Ramos (cell line): Measurements from ENCODE around the gene SPRTN.
"Not testable (repeated sequence)": the region's sequence is repeated elsewhere in the genome, so short reads cannot be mapped to it uniquely, and the experiment has no call there.

ENCODE experiments used
- in situ Hi-C: fragments of 300-500 bp; cut with MboI; formaldehyde crosslinking; loops from one replicate; pipeline ENCODE4 v1.14.3; 2022; ENCODE audit warnings: low sequenced_read_pairs; ENCODE audit not compliant: unreplicated experiment

Gene SPRTN

DNA sequence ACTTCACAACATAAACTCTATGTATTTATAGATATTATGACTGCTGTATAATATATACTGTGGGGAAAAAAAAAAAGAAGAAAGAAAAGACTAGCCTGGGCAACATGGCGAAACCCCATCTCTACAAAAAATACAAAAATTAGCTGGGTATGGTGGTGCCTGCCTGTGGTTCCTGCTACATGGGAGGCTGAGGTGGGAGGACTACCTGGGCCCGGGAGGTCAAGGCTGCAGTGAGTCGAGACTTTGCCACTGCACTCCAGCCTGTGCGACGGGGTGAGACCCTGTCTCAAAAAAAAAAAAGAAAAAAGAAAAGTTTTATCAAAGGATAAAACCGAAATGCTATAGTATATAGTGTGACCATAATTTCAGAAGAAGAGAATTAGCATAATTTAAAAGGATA lies 3.1 kb upstream of the SPRTN start:
- in situ Hi-C loops, result no loop called here

DNA sequence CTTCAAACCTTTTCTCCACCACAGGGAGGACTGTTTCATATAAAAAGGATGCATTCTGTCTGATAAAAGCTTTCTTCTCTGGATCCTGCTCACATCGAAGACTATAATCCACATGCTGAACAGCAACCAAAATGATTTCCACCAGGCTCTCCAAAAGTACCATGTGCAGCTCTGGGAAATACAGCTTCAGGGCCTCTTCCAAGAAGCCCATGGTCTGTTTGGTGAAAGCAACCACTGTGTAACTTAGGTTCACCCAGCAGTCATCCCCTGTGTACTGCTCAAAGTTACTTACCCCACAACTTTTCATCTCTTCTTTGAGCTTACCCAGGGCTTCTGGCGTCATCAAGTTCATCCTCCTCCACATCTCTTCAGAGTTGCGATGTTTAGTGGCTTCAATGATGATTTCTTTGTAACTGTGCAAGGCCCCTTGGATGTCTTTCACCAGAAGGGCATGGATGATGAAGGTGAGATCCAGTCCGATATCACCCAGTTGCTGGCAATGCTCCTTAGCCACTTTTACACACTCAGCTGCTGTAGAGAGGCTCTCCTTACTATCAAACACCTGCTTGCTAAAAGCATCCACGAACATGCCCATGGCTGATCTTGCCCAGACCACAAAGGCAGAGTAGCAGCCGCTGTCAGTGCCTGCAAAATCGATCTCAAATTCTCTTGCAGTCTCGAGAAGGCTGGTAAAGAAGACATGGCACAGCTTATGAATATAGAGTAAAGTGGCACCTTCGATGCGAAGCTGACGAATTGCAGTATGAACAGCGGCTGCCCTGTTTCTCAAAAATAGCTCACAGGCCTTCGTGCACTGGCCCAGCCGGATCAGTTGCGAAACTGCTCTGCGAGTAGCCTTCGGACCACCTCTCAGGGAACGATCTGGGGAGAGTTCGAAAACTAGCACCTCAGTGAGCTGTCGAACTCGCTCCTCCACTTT lies 2.2 kb upstream of the SPRTN start:
- in situ Hi-C loops, result no loop called here

DNA sequence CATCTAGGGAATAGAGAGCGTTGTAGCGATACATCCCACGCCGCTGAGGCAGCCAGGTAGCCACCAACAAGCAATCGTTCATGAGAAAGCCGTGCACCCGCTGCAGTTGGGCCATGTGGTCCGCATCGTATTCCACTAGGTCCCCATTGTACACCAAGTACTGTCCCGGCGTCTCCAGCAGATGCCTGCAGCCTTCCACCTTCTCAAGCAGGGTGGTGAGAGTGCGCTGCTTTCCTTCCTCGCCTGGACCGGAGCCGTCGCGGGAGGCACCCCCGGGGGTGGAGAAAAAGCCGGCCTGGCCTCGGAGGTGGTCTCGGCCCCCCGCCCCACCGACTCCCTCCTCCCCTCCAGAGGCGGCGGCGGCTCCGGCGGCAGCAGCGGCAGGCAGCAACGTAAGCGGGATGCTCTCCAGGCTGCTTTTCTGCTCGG lies 1.0 kb upstream of the SPRTN start:
- in situ Hi-C loops, result no loop called here

DNA sequence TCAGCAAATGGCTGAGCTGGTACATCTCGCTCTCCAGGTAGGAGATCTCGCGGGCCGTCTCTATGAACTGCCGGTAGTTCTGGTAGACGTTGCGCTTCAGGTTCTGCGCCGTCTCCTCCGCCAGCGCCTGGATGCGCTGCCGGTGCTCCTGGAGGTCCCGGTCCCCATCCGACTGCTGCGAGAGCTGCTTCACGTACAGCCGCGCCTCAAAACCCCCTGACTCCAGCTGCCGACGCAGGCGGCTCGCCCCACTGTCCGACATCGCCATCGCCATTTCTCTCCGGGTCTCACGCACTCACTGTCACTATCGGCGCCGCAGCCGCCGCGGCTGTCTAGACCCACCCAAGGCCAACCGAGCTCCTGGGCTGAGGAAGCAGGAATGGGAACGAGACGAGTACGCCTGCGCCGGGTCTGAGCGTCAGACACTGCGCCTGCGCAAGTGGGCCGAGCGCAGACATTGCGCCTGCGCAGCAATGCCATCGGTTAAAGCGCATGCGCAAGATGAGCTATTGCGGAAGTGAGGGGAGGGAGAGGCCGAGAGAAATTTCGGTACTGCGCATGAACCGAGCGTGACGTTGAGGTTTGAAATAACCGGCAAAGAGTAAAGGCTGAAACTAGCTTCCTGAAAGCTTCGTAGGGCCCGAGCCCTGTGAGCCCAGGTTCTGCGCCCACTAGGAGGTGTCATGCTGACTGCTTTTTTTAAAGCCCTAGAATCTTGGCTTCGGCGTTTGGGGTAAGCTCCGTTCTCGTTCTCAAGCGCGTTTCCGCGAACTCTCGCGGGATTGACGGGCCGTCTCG lies 422 bp upstream of the SPRTN start, which contains the start of gene EXOC8:
Gene EXOC8 (minus strand): TSS at position 381 of the 798 bp plus-strand sequence. CDS start 107 bp downstream, at position 274.
- in situ Hi-C loops, result no loop called here

DNA sequence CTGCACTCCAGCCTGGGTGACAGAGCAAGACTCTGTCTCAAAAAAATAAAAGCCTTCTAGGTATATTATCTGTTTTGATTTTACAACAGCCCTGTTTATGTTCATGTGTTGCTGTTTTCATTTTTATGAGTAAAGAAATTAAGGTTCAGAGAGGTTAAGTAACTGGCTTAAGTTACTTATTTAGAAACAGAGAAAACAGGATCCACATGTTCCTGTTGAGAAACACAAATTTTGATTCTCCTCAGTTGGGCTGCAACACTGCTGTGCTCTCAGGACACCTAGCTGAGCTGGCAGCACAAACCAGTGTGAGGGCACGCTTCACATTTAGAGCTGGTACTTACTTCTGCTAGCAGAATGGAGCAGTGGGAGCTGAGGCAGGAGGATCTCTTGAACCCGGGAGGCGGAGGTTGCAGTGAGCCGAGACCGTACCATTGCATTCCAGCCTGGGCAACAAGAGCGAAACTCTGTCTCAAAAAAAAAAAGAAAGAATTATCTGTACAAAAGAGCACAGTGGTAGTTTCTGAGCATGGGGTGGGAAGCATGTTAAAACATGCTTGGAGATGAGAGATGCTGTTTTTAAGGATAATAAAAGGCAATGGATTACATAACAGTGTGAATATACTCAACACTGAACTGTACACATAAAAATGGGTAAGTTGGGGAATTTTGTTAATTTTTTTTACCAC lies 2.4 kb downstream of the SPRTN start:
- in situ Hi-C loops, result no loop called here

DNA sequence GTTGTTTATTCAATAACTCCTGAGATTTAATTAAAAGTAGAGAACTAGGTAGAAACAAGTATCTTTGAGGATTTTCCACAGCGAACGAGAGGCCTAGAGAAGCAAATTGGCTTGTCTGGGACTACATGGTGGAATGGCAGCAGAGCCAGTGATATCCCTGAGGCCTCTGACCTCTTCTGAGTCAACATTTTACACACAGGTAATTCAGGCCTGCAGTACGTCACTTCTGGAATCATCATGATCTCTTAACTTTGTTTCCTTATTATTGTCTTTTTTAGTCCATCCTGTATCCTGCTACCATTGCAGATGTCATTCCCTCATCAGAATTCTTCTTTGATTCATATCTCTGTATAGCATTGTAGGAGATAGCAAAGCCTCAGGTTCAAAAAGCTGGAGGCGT lies 9.9 kb downstream of the SPRTN start:
- in situ Hi-C loops, result no loop called here

DNA sequence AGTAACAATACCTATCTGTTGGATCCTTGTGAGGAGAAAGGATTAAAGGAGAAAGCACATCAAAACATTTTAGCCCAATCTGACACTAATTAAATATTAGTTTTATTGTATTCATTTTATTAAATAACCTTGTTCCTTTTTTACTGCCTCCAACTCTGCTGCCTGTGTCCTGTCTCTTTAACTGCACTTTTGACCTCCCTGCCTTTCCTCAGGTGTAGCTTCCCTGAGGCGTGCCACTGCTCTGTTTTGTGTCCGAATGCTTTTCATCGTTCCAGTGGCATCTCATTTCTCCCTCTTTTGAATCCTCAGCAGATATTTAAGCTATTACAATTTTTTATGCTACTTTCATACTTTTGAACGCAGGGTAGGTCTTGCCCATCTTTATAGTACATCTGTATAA lies 10.3 kb downstream of the SPRTN start:
- in situ Hi-C loops, result no loop called here

DNA sequence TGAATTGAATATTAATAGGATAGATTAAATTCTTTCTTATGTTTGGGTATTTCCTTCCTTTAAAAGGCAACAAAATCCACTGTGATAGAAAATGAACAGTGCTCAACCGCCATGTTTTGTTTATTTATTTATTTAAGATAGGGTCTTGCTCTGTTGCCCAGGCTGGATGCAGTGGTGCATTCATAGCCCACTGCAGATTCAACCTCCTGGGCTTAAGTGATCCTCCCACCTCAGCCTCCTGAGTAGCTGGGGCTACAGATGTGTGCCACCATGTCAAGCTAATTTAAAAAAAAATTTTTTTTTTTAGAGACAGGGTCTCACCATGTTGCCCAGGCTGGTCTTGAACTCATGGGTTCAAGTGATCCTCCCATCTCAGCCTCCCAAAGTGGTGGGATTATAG lies 10.8 kb downstream of the SPRTN start:
- in situ Hi-C loops, result not testable (repeated sequence)

DNA sequence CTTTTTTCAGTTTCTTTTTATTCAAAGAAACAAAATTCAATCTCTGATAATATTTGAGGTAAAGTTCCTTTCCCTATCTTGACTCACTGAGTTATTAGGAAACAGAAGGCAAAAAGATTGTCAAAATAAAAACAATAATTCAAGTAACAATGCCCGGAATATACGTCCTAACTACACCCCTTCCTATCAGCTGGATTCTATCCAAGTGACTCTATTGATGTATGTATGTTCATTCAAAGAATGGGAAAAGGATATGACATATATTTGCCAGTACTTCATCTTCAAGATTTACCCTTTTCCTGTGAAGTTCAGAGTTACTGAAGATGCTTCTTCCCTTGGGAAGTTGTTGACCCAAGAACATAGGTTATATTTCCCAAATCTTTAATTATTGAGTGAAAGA lies 13.7 kb downstream of the SPRTN start:
- in situ Hi-C loops, result no loop called here

DNA sequence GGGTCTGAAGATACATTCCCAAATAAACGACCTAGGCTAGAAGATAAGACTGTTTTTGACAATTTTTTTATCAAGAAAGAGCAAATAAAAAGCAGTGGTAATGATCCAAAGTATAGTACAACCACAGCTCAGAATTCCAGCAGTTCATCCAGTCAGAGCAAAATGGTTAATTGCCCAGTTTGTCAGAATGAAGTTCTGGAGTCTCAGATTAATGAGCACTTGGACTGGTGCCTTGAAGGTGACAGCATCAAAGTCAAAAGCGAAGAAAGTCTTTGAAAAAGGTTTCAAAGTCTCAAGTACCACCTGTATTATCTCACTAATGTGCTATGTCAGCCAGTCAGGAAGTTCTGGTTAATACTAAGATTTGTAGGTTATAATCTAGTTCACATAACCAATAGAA lies 15.0 kb downstream of the SPRTN start:
- in situ Hi-C loops, result no loop called here

DNA sequence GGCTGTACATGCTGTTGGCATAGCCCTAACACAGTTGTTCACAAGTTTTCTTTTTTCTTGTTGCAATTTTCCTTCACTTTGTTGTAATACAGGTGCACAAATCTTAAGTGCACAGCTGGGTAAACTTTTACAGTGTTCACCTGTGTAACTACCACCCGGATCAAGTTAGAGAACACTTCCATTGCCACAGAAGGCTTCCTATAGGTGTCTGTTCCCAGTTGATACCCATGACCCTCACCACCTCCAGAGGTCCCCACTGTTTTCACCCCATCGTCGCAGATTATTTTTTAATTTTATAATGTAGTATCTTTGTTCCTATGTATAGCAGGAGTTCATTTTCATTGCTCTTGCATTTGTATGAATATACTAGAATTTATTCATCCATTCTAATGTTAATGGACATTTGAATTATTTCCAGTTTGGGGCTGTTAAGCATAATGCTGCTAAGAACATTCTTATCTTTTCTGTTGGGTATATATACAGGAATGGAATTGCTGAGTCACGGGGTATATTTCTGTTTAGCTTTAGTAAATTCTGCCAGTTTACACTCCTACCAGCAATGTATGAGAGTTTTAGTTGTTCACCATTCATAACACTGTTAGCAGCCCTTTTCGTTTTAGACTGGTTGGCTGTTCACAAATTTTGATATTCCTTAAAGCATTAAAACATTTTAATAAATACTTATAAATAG lies 16.4 kb downstream of the SPRTN start:
- in situ Hi-C loops, result loop anchor here (5.0 kb wide), 1 partner anchor 233 kb away; no protein-coding TSS in a partner anchor

DNA sequence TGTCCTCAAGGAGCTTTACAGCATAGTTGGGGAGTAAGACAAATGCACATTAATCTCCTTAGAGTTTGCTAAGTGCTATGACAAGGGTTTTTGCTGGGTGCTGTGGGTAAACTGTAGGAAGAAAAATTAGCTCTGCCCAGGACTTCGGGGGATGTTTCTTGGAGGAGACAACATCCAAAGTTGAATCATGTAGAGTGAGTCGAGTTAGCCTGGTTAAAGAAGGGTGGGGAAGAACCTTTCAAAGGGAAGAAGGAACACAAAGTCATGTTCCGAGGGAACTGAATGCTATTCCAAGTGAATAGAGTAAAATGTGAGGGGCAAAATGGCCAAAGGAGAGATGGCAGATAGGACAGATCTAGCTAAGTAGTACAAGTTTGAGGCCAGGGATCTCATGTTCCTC lies 17.1 kb downstream of the SPRTN start:
- in situ Hi-C loops, result loop anchor here (5.0 kb wide), 1 partner anchor 232 kb away; no protein-coding TSS in a partner anchor

DNA sequence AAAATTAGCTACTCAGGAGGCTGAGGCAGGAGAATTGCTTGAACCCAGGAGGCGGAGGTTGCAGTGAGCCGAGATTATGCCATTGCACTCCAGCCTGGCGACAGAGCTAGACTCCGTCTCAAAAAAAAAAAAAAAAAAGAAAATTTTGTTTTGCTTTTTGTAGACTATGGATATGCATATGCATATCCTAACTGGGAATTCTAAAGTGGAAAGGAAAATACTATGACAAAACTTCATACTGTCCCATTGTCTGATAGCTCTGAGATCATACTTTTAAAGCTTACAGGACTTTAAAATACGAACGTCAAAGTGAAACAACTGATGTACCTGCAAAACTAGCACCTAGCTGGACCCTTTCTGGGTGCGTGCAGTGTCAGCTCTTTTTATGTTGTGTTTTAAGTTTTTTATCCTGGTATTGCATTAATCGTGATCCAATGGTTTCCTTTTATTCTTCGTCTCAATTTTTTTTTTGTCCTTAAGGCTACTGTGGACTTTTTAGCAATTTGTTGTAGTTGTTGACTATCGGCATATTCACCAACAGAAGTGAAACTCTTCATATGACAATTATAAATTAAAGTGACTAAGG lies 19.2 kb downstream of the SPRTN start:
- in situ Hi-C loops, result loop anchor here (5.0 kb wide), 1 partner anchor 230 kb away; no protein-coding TSS in a partner anchor

DNA sequence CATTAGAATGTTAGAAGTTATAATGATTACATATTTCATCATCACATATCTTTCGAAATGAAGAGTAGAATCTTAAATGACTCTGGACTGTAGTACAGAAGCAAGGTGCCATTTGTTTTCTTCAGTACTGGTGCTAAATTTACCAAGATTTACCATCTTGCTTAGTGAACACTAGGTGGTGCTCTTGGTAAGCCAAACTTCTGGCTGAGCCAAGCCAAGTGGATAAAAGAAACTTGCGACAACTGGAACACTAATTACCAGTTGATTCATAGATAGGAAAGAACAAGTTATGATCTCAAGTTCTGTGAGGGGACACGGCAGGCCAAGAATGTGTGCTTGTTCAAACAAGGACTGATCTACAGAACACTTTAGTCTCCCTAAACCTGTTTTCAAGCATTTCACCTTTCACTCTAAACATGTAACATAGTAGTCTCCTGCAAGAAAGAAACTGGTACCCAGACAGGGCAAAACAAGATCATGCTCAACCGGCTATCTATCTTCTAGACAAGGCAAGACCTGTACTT lies 19.8 kb downstream of the SPRTN start:
- in situ Hi-C loops, result loop anchor here (5.0 kb wide), 1 partner anchor 229 kb away; no protein-coding TSS in a partner anchor

DNA sequence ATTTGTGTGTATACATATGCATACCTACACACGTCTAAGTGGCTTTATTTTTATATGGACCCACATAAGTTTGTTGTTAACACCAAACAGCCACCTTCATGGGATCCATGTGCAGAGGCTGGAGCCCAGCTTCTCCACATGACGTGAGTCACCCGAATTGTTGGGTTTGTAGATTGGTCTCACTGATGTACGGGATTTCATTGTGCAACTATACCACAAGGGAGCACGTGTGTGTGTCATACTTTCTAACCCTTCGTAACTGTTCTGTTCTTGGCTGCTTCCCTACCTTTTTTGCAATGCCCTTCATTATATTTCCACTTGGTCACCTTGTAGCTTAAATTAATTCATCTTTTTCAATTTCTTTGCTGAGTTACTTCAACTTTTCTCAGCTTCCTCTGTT lies 21.0 kb downstream of the SPRTN start:
- in situ Hi-C loops, result loop anchor here (5.0 kb wide), 1 partner anchor 228 kb away; no protein-coding TSS in a partner anchor

DNA sequence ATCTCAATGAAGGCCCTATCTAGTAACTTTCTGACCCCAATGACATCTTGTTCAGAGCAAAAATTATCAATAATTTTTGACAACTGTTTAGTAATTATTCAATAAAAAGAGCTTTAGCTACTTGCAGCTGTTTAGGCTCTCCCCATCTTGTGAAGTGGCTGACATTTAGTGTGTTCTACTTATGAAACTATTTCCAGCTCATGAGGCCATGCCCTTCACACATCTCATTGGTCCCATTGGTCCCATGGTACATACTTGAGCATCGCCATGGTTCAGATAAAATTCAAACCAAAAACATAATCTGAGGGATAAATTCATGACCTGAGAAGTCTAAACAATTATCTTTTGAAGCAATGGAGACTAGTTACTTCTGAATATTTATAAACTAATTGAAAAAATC lies 24.2 kb downstream of the SPRTN start:
- in situ Hi-C loops, result no loop called here

DNA sequence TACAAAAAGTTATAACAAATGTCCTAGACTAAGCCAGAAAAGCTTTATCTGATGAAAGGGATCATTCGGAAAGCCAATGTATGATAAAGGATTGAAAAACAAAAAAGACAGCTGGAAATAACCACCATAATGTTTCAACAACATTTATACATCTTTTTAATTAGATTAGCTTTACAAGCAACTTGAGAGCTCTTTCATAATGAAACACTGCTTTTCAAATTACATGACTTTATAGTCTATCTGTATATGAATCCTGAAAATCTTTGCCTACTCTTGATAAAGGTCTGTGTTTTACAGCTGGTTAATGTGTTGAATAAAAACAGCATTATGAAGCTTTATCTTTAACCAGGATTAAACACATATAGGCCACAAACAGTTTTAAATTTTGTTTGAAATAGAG lies 25.5 kb downstream of the SPRTN start:
- in situ Hi-C loops, result no loop called here

DNA sequence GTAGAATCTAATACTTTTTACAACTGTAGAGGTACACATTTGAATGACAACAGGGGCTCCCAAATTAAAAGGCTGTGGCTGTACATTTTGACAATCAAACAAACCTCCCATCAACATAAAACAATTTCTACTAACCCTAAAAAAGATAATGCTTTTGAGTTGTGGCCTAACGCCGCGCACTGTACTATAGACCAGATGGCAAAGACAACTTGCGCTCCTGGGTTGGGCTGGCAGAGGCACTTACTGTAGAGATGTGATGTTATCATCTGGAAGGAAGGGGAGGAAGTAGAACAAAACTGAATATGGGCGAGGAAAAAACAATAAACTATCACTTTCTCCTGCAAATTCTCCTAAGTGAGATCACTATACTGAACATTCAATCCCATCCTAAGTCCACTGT lies 26.1 kb downstream of the SPRTN start:
- in situ Hi-C loops, result no loop called here

DNA sequence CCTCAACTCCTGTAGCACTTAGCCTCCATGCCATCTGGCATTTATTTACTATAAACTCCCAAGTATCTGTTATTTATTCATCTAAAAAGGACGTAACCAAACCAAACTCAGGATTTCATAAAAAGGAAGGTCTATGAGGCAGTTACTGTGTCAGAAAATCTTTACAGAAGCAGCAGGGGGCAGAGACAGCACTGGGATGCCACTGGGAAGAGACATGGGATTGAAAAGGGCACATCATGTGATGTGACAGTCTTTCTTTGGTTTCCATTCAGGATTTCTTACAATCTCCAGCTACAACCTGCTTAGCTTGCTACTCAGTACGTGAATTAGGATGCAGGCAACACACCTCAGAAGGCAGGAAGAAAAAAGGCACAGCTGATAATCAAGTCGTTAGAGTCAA lies 31.2 kb downstream of the SPRTN start:
- in situ Hi-C loops, result no loop called here
